NK-92 (cell line): ENCODE data around the gene NPTX1.
"Not testable (repeated sequence)": the region's sequence is repeated elsewhere in the genome, so short reads cannot be mapped to it uniquely, and the experiment has no call there.

Experiments
- DNase-seq: peaks from one replicate; lab custom pipeline; 2025; ENCODE audit not compliant: unreplicated experiment; lab: John Stamatoyannopoulos, UW

Gene NPTX1

DNA sequence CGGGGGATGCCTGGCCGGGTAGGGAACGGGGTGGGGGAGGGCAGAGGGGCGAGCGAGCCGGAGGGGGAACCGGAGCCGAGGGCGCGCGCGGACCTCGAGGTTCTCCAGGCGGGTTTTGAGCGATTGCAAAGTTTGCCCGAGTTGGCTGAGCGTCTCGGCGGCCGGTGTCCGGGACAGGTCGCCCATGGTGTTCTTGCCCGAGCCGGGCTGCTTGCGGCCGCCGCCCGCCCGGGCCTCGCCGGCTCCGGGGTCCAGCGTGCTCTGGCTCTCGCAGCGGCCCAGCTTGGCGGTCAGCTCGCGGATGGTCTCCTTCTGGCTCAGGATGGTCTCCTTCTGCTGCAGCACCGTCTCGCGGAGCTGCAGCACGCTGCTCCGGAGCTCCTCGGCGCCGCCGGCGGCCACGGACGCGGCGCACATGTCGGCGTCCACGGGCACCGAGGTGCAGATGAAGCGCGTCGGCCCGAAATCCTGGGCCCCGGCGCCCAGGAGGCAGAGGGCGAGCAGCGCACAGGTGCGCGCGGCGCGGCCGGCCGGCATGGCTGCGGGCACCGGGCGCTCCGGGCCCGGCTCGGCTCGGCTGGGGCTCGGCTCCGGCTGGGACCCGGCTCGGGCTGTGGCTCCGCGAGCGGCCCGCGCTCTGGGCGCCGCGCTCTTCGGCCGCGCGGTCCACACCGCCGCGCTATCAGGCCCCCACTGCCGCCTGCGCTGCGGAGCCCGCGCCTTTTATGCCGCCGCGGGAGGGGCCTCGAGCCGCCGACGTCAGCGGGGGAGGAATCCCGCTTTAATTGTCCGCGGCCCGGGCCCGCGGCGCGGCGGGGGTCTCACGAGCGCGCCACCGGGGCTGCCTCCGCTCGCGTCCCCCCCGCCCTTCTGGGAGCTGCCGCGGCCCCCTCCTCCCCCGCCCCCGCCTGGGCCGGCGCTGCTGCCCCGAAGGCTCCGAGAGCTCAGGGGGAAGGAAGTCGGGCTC lies at the start of gene NPTX1:
Gene NPTX1, minus strand, starts transcription at position 698 of the 967 bp plus-strand sequence. Its CDS starts 161 bp downstream, at position 537.
- DNase-seq = no peak

DNA sequence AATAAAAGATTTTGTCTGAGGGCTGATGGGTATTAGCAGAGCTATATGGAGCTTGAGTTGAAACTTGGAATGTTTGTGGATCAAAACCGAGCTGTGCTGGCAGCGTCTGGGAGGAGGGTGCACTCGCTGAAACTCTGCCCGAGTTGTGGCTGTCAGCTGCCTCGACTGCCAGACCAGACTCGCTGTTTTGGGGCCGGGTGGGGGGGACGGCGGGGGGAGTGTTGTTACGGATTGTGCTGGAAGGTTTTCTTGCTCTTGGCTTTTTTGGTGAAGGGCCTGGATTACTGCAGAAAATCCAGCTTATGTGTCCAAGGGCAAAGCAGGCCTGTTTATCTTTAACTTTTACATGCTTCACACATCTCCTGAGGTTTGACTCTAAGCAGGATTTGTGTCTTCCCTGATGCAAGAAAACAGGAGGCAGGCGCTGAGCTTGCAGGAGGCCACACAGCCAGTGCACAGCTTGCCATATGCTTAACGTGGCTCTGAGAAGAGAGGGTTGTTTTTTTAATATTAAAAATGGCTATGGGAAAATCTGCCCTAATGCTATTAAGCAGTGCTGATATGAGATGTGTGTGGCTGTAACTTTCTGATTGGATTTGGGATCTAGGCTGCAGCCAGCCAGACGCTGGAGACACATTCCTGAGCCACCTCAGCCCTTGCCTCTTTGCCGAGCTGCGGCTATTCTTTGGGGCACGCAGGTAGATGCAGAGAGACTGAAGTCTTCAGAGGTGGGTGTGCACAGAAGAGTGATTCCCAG lies 47.7 kb upstream of the NPTX1 start:
- DNase-seq = no peak

- DNase-seq = no peak
These were observed 46.8 kb upstream of the NPTX1 start for GRCh38 chr17:80523054-80523744.

GRCh38 chr17:80520810-80521455 lies 44.5 kb upstream of the NPTX1 start:
- no peak for DNase-seq

- no peak for DNase-seq
These were observed 42.8 kb upstream of the NPTX1 start for GRCh38 chr17:80519091-80519781.

DNA sequence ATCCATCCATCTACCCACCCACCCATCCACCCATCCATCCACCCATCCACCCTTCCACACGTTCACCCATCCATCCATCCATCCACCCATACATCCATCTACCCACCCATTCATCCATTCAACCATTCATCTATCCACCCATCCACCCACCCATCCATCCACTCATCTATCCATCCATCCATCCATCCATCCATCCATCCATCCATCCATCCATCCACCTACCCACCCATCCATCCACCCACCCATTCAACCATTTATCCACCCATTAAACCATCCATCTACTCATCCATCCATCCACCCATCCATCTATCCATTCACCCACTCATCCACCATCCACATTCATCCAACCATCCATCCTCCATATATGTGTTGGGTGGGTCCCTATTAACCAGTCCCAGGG lies 42.0 kb upstream of the NPTX1 start:
- no peak for DNase-seq

DNA sequence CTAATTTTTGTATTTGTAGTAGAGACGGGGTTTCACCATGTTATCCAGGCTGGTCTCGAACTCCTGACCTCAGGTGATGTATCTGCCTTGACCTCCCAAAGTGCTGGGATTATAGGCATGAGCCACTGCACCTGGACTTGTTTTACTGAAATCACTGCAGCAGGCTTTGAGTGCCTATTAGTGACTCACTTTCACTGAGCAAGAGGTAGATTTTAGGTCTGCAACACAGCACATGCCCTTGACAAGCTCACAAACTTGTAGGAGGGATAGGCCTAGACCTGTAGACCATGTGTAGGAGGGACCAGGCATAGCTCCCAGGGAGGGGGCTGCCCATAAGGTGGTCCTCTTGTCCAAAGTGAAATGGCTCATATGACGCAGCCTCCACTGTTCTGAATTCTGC lies 41.2 kb upstream of the NPTX1 start:
- DNase-seq = no peak

DNA sequence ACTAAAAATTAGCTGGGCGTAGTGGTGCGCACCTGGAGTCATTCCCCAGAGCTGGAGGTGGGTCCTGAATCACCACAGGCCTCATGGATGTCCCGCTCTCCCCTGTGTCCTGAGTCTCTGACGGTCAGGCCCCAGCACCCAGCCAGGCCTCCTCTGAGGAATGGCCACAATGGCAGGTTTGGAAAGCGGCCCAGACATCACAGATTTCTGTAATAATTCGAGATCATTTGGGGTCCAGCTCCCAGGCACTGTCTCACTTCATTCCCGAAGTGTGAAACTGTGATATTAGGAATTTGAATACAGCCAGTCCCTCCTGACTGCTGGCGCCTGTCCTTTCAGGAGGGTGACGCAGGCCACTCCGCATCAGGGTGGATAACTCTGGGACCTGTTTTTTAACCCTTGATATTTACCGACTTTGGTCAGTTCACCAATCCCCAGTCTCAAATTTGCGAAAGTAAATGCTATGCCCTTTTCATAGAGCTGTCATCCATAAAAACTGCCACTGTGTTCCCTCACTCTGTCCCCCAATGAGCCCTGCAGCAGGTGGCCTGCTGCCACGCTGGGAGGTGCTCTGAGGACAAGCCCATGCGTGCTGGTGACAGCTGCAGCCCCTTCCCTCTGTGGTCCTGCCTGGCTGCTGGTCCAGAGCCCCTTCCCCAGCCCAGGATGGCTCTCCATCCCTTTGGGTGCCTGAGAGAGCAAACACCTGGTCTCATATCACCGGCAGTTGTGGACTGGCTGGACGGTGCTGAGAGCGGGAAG lies 39.9 kb upstream of the NPTX1 start:
- DNase-seq = no peak

- DNase-seq = no peak
These were observed 37.5 kb upstream of the NPTX1 start for GRCh38 chr17:80513892-80514291.

DNA sequence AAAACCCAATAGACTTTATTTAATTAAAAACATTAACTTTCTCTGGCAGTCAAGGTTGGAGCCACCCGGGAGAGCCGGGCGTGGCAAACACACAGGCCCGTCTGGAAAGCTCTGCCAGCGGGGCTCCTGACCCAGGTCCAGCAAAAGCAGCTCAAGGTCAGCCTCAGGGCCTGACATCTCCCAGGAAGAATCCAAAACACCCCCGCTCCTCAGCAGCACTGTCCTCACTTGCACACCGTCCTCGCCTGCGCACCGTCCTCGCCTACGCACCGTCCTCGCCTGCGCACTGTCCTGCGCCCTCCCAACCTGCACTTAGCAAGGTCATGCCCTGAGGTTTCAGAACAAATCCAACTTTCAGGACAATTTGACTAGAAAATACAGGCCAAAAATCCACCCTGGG lies 36.8 kb upstream of the NPTX1 start:
- no peak for DNase-seq

DNA sequence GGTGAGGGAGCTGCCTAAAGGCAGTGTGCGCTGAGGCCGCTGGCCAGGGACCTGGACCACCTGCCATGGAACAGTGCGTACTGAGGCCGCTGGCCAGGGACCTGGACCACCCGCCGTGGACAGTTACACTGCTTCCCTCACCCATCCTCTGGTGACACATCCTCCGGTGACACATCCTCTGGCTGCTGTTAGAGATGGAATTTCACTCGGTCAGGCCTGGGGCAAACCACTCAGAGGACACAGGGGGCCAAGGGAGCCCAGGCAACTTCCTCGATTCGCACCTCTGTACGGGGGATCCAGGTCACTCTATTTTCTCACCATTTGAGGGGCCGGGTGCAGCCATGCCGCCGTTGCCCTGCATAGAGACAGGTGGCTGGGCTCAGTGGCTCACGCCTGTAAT lies 35.8 kb upstream of the NPTX1 start:
- DNase-seq = no peak

DNA sequence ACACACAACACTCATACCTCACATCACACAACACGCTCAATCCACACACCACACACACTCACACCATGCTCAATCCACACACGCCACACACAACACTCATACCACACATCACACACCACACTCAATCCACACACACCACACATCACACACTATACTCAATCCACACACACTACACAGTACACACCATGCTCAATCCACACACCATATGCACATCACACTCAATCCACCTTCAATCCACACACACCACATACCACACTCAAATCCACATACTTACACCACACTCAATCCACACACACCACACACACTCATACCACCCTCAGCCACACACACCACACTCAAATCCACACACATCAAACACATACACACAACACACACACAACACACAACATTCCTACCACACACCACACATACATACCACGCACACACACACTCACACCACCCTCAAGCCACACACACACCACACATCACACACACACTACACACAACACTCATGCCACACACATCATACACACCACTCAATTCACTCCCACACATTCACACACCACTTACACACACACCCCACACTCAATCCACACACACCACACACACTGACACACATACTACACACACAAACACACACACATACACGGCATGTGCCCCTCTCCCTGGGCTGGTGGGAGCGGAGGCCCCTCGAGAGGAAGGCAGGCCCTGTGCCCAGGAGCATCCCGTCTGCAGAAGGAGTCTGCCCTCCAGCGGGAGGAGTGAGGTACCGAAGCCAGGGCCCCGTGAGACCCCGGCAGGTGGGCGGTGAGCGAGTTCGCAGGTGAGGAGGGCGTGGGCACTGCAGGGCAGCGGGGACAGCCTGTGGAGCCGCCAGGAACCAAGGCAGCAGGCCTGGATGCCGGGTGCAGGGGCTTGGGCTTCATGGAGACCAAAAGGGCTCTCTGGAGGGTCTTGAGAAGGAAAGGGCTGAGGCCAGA lies 35.1 kb upstream of the NPTX1 start:
- no peak for DNase-seq

DNA sequence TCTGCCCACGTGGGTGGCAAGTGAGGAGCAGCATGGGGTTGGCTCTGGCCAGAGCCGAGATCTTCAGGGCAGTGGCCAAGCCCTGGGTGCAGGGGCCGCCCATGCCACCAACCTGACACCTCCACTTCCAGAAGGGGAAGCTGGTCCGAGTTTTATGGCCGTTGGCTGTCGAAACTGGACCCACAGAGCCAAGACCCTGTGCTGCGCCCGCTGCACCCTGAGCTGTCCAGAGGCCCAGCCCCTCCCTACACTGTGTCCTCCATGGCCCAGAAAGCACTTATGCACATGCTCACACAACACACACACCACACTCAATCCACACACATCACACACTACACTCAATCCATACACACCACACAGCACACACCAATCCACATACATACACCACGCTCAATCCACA lies 34.4 kb upstream of the NPTX1 start:
- DNase-seq = no peak

DNA sequence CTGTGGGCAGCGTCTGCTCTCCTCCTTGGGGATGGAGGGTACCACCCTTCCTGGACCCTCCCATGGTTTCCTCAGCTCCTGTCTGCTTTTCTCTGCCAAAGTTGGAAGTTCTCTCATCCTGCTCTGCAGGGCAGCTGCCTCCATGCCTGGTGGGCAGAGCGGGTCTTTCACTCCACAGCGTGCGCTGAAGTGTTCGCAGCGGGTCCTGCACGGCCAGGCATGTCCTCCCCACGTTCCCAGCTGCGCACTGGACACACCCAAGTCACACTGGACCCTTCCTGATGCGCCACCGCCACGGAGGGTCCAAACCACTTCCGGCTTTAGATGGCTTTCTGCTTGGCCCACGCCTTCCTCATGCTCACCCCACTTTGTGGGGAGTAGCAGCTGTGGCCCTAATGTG lies 33.7 kb upstream of the NPTX1 start:
- DNase-seq = no peak

DNA sequence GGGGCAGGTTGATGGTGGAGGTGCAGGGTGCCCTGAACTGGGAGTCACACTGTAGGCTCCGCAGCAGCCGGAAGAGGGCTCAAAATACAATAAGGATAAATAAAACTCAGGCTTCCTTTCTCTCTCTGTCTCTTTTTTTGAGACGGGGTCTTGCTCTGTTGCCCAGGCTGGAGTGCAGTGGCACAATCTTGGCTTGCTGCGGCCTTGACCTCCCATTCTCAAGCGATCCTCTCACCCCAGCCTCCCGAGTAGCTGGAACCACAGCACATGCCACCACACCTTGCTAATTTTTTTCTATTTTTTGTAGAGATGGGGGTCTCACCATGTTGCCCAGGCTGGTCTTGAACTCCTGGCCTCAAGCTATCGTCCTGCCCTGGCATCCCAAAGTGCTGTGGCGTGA lies 32.9 kb upstream of the NPTX1 start:
- DNase-seq = no peak

GRCh38 chr17:80507965-80508364 lies 31.6 kb upstream of the NPTX1 start:
- DNase-seq = no peak

DNA sequence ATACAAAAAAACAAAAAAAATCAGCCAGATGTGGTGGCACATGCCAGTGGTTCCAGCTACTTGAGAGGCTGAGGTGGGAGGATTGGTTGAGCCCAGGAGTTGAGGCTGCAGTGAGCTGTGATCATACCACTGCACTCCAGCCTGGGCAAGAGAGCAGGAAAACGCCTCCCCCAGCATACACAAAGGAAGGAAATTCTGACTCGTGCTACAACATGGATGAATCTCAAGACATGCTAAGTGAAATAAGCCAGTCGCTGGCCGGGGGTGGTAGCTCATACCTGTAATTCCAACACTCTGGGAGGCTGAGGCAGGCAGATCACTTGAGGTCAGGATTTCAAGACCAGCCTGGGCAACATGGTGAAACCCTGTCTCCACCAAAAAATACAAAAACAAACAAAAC lies 30.8 kb upstream of the NPTX1 start:
- not testable (repeated sequence) for DNase-seq

DNA sequence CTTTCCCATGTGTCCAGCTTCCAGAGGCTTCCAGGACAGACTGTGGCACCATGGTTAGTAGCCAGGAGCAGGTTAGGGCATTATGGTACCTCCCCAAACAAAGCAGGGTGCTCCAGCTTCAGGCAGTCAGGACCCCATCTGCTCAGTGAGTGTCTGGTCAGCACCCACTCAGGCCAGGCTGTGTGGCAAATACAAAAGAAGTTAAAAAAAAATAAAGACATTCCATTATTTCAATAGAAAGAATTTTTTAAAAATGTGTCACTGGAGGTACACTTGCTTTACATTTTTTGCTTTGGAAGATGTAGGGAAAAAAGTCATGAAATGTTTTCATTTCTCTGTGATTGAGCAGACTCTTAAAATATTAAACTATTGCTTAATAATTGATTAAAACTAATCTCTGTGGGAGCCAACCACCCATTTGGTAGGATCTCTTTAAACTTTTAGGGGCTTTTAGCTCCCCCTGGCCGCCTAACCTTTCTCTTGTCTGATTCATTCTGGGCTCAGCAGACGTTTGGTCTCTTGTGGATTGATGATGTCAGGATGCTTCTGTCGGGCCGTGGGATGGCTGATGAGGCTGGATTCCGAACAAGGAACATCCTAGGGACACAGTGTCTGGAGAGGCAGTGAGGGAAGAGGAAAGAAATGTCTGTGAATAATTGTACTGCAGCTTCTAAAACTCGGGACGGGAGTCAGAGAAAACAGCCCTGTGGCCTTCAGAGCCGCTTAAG lies 28.4 kb upstream of the NPTX1 start:
- no peak for DNase-seq
